Effector memory CD4-positive, alpha-beta T cell (primary cell): ENCODE results near the gene MTOR.

Source experiments
- DNase-seq, 3 donors: peaks; one replicate each; pipeline ENCODE4 v3.0.0-alpha.2; 2020
- H3K27ac ChIP-seq: 2 replicates; pipeline ENCODE4 v1.7.0; 2013; ENCODE audit warnings: mild to moderate bottlenecking, low read length, moderate library complexity; ENCODE audit not compliant: insufficient read depth, poor library complexity, severe bottlenecking
- H3K27me3 ChIP-seq: replicated peaks from 2 replicates; pipeline ENCODE4 v1.7.0; 2013; ENCODE audit warnings: mild to moderate bottlenecking, low read length; ENCODE audit not compliant: insufficient read depth, control insufficient read depth, poor library complexity, severe bottlenecking
- H3K36me3 ChIP-seq: 2 replicates; pipeline ENCODE4 v1.7.0; 2013; ENCODE audit warnings: mild to moderate bottlenecking, low read length, moderate library complexity; ENCODE audit not compliant: control insufficient read depth, insufficient read depth
- H3K4me1 ChIP-seq: 2 replicates; pipeline ENCODE4 v1.7.0; 2013; ENCODE audit warnings: low read length, mild to moderate bottlenecking; ENCODE audit not compliant: control insufficient read depth, insufficient read depth, poor library complexity, severe bottlenecking
- H3K4me3 ChIP-seq: 2 replicates; pipeline ENCODE4 v1.7.0; 2013; ENCODE audit warnings: low read length, low read depth, mild to moderate bottlenecking; ENCODE audit not compliant: insufficient read depth, poor library complexity, severe bottlenecking
- H3K9me3 ChIP-seq: 2 replicates; pipeline ENCODE4 v1.7.0; 2013; ENCODE audit warnings: mild to moderate bottlenecking, low read length, moderate library complexity; ENCODE audit not compliant: control insufficient read depth

The MTOR gene

DNA sequence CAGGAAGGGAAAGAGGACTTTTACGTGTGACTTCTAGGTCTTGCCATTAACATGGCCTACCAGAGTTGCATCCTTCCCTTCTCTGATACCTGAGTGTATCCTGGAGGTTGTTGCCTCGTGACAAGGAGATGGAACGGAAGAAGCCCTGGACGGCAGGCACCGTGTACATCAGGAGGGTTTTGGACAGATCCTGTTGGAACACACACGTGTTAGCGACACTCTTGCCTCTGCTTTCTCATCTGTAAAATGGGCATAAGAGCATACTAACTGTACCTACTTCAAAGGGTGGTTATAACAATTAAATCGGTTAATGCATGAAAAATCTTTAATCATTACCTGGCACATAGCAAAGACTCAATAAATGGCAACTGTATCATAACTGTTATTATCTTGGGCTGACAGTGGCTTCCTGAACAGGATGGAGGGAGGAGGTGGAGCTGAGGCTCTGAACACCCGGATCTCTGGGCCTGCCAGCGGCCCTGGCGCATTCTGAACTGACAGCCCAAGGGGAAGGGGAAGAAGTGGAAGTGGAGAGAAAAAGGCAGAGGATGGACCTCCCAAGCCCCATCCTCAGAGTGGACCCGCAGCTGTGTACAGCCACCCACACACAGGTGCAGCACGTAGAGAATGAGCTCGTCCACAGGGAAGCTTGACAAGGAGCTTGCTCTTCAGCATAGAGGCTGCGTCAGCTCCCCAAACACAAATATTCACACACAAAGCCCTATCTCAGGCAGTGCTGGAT is 132.5 kb downstream of the MTOR start:
- DNase-seq: no peak
- Histone ChIP-seq H3K36me3 (peaks cover 87% of the 10 kb centered on the region), H3K4me1 (no peaks in the 10 kb centered on the region), H3K4me3 (no peak overlapping the region), H3K27me3 (no peaks in the 10 kb centered on the region), H3K9me3 (no peaks in the 10 kb centered on the region), H3K27ac (no peak overlapping the region)

- H3K4me1 ChIP-seq: no peaks in the 10 kb centered on the region
- no peaks in the 10 kb centered on the region for H3K27me3 ChIP-seq
- peaks cover 81% of the 10 kb centered on the region for H3K36me3 ChIP-seq
These were observed 135.8 kb downstream of the MTOR start for GRCh38 chr1:11126569-11126968.

DNA sequence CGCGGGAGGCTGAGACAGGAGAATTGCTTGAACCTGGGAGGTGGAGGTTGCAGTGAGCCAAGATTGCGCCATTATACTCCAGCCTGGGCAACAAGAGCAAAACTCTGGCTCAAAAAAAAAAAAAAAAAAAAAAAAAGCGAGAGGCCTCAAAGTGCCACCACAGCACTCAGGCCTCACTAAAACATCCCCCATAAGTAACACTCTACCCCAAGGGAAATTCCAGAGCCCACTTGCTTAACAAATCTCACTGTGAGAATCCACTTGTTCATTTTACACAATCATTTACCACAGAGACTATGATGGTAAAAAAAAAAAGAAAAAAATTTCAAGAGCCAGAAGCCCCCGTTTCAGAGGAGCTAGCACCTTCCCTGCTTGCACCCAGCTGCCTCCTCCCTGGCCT is 136.4 kb downstream of the MTOR start:
- no peak for DNase-seq
- Histone ChIP-seq H3K9me3 (no peaks in the 10 kb centered on the region), H3K27me3 (no peaks in the 10 kb centered on the region), H3K4me1 (no peaks in the 10 kb centered on the region), H3K36me3 (peaks cover 83% of the 10 kb centered on the region), H3K4me3 (no peak overlapping the region), H3K27ac (no peak overlapping the region)

More at GRCh38 chr1:11126569-11126968, 135.8 kb downstream of the MTOR start:
- Histone ChIP-seq H3K27ac (no peak overlapping the region), H3K9me3 (no peaks in the 10 kb centered on the region), H3K4me3 (no peak overlapping the region)
- no peak for DNase-seq

DNA sequence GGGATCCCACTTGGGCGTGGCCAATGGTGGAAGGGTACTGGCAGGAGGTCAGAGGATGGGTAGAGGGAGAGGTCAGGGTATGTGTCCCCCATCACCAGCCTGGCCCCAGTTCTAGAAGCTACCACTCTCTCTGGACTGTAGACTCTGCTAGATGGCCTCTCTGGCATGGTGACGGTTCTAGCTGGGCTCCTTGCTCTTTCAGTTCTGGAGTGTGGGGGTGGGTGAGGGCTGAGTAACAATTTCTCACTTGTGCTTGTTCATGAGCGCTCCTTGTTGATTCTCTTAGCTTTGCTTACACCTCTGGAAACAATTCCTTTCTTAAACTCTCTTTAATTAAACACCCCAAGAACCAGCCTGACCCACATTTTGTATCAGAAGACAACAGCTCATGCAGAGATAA is 137.4 kb downstream of the MTOR start:
- no peak for DNase-seq
- H3K9me3 ChIP-seq: no peaks in the 10 kb centered on the region
- no peaks in the 10 kb centered on the region for H3K4me1 ChIP-seq
- H3K27me3 ChIP-seq: no peaks in the 10 kb centered on the region
- H3K36me3 ChIP-seq: peaks cover 73% of the 10 kb centered on the region
- no peak overlapping the region for H3K27ac ChIP-seq
- no peak overlapping the region for H3K4me3 ChIP-seq

DNA sequence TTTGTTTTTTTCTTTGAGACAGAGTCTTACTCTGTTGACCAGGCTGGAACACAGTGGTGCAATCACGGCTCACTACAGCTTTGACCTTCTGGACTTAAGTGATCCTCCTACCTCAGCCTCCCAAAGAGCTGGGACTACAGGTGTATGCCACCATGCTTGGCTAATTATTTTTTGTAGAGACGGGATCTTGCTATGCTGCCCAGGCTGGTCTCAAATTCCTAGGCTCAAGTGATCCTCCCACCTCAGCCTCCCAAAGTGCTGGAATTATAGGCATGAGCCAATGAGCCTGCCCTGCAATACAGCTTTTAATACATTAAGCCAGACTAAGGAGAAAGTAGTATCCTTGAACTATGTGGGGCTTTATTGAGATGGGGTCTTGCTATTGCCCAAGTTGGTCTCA is 146.0 kb downstream of the MTOR start:
- peaks cover 48% of the 10 kb centered on the region for H3K36me3 ChIP-seq
- DNase-seq: no peak

GRCh38 chr1:11114966-11115365 is 147.4 kb downstream of the MTOR start:
- no peak overlapping the region for H3K27ac ChIP-seq
- H3K4me3 ChIP-seq: no peak overlapping the region
- no peaks in the 10 kb centered on the region for H3K9me3 ChIP-seq
- H3K27me3 ChIP-seq: no peaks in the 10 kb centered on the region
- H3K4me1 ChIP-seq: no peaks in the 10 kb centered on the region
- peaks cover 44% of the 10 kb centered on the region for H3K36me3 ChIP-seq
- no peak for DNase-seq

More for the DNA sequence above, 146.0 kb downstream of the MTOR start:
- H3K4me3 ChIP-seq: no peak overlapping the region
- no peaks in the 10 kb centered on the region for H3K27me3 ChIP-seq
- no peaks in the 10 kb centered on the region for H3K4me1 ChIP-seq
- no peak overlapping the region for H3K27ac ChIP-seq
- no peaks in the 10 kb centered on the region for H3K9me3 ChIP-seq

DNA sequence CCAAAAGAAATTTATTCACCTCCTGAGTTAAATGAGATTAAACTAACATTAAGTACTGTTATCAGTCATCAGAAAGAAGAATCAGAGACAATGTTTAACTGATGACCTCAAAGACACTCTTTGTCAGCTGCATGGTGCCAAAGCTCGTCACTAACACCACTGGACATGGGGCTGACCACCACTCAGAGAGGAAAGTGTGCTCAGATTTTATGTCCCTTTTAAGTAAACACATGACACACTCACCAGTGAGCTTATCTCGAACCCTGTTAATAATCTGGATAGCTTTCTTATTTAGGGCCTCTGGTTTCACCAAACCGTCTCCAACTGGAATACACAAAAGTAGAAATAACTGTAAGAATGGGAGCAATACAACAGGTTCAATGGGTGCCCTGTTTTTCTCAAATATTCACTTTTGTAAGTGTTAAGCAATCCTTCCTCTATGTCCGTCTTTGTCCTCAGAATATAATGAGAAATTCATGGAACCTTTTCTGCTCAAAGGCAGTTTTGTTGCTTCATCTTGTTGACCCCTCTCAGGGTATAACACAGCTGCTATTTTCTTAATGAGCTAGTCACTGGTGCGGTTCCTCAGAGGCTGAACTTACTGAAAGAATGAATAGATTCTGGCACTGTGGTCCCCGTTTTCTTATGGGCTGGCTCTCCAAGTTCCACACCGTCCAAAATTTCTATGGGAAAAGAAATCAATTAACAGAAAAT is 153.1 kb downstream of the MTOR start:
- H3K9me3 ChIP-seq: no peaks in the 10 kb centered on the region
- no peaks in the 10 kb centered on the region for H3K4me1 ChIP-seq
- no peaks in the 10 kb centered on the region for H3K27me3 ChIP-seq
- H3K4me3 ChIP-seq: no peak overlapping the region
- no peak for DNase-seq
- no peak overlapping the region for H3K27ac ChIP-seq
- peaks cover 56% of the 10 kb centered on the region for H3K36me3 ChIP-seq

DNA sequence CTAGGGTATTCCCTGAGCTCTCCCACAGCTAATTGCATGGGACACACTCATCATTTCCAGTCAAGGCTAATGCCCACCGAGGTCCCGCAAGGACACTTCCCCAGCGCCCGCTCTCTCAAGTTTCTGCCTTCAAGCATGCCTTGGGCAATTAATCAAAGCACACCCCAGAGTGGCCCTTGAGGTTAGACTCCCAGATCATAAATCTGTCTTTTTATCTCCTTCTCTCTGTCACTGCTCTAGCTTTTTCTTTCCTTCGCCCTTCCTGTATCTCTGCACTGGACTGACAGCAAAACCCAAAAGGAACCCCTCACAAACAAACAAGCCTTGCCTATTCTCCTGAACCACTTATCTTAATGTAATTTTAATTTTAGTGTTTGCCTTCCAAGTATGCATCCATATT is 154.8 kb downstream of the MTOR start:
- no peak for DNase-seq
- Histone ChIP-seq H3K4me3 (no peak overlapping the region), H3K27me3 (no peaks in the 10 kb centered on the region), H3K9me3 (no peaks in the 10 kb centered on the region), H3K27ac (no peak overlapping the region), H3K4me1 (no peaks in the 10 kb centered on the region), H3K36me3 (peaks cover 42% of the 10 kb centered on the region)

DNA sequence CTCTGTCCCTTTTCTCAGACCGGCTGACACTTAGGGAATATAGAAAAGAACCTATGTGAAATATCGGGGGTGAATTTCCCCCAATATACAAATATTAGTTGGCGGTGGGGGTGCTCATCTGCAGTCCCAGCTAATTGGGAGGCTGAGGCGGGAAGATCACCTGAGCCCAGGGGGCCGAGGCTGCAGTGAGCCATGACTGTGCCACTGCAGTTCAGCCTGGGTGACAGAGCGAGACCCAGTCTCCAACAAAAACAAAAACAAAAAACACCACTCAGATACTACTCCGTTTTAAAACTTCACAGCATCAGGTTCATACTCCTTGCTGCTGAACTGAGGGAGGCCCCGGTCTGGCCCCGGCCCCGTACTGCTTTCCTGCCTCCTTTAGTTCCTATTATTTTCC is 156.8 kb downstream of the MTOR start:
- Histone ChIP-seq H3K9me3 (no peaks in the 10 kb centered on the region), H3K4me3 (no peak overlapping the region), H3K4me1 (no peaks in the 10 kb centered on the region), H3K36me3 (peaks cover 32% of the 10 kb centered on the region), H3K27ac (no peak overlapping the region), H3K27me3 (no peaks in the 10 kb centered on the region)
- no peak for DNase-seq

DNA sequence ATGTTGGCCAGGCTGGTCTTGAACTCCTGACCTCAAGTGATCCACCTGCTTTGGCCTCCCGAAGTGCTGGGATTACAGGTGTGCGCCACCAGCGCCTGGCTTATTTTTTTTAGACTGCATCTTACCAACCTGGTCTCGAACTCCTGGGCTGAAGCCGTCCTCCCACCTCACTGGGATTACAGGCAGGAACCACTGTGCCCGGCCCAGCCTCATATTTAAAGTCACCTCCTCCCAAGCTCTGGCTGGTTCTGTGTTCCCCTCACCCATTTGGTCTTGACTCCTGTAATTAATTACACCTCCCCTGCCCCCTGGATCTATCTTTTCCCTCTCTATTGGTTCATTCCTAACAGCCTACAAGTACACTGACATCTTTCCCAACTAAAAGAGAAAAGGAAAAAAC is 161.0 kb downstream of the MTOR start:
- no peaks in the 10 kb centered on the region for H3K27me3 ChIP-seq
- peaks cover 13% of the 10 kb centered on the region for H3K36me3 ChIP-seq
- no peaks in the 10 kb centered on the region for H3K4me1 ChIP-seq
- H3K9me3 ChIP-seq: no peaks in the 10 kb centered on the region
- no peak overlapping the region for H3K27ac ChIP-seq
- H3K4me3 ChIP-seq: no peak overlapping the region
- no peak for DNase-seq
